ENCODE data around the gene QRICH1.

QRICH1 gene

GRCh38 chr3:49119439-49119838 lies 25.6 kb upstream of the QRICH1 start:
- no peak for FAIRE-seq

GRCh38 chr3:49119036-49119435 lies 25.2 kb upstream of the QRICH1 start:
- no peak for FAIRE-seq

GRCh38 chr3:49112262-49112661 lies 18.4 kb upstream of the QRICH1 start:
- FAIRE-seq = no peak

GRCh38 chr3:49111347-49111746 lies 17.5 kb upstream of the QRICH1 start:
- FAIRE-seq = no peak

- no peak for FAIRE-seq
Measured at GRCh38 chr3:49110780-49111179, 16.9 kb upstream of the QRICH1 start.

- no peak for FAIRE-seq
Measured at GRCh38 chr3:49108346-49108745, 14.5 kb upstream of the QRICH1 start.

GRCh38 chr3:49104427-49105291 lies 10.8 kb upstream of the QRICH1 start, which contains the start of gene QARS1:
QARS1 (minus strand) TSS chr3:49104757; CDS start chr3:49104733, 24 bp downstream.
- peak; percentile 17 for FAIRE-seq

GRCh38 chr3:49104052-49104426 lies 10.2 kb upstream of the QRICH1 start:
- no peak for FAIRE-seq

- FAIRE-seq = no peak
Measured at GRCh38 chr3:49100046-49100615, 6.3 kb upstream of the QRICH1 start.

- no peak for FAIRE-seq
Measured at GRCh38 chr3:49098910-49099630, 5.2 kb upstream of the QRICH1 start.

GRCh38 chr3:49098429-49098828 lies 4.6 kb upstream of the QRICH1 start:
- FAIRE-seq = no peak

- no peak for FAIRE-seq
Measured at GRCh38 chr3:49092938-49093852, 676 bp downstream of the QRICH1 start.

- no peak for FAIRE-seq
Measured at GRCh38 chr3:49081429-49081828, 12.4 kb downstream of the QRICH1 start.

GRCh38 chr3:49079270-49079669 lies 14.6 kb downstream of the QRICH1 start:
- no peak for FAIRE-seq

GRCh38 chr3:49076646-49077045 lies 17.2 kb downstream of the QRICH1 start:
- no peak for FAIRE-seq

- FAIRE-seq = no peak
Measured at GRCh38 chr3:49076116-49076515, 17.8 kb downstream of the QRICH1 start.

- FAIRE-seq = no peak
Measured at GRCh38 chr3:49058011-49058410, 35.9 kb downstream of the QRICH1 start.

GRCh38 chr3:49057268-49057667 lies 36.6 kb downstream of the QRICH1 start:
- no peak for FAIRE-seq

- no peak for FAIRE-seq
Measured at GRCh38 chr3:49054344-49054862, 39.5 kb downstream of the QRICH1 start.

GRCh38 chr3:49053543-49053942 lies 40.3 kb downstream of the QRICH1 start:
- no peak for FAIRE-seq

- FAIRE-seq = no peak
Measured at GRCh38 chr3:49035281-49035680, 58.6 kb downstream of the QRICH1 start.

GRCh38 chr3:49034650-49035049 lies 59.2 kb downstream of the QRICH1 start:
- FAIRE-seq = no peak
